Loucy (cell line): ENCODE results near the gene RMI2.

ENCODE experiments used
- H2AFZ ChIP-seq: fragments of 200-600 bp; sonication (generic); 2 replicates; pipeline ENCODE4 v1.6.0; 2016; ENCODE audit warnings: antibody characterized with exemption, mild to moderate bottlenecking, low read length, moderate library complexity
- H3F3A ChIP-seq: fragments of 200-600 bp; 2 replicates; pipeline ENCODE4 v1.6.0; 2016; ENCODE audit warnings: antibody characterized with exemption, low read depth, mild to moderate bottlenecking
- H3K27me3 ChIP-seq: fragments of 200-600 bp; sonication (generic); 2 replicates; pipeline ENCODE4 v1.6.1; 2014; ENCODE audit warnings: low read length, mild to moderate bottlenecking; ENCODE audit not compliant: insufficient read depth, poor library complexity, severe bottlenecking
- H3K36me3 ChIP-seq: fragments of 200-600 bp; sonication (generic); 2 replicates; pipeline ENCODE4 v1.6.1; 2016; ENCODE audit warnings: low read length; ENCODE audit not compliant: insufficient read depth
- H3K4me1 ChIP-seq: fragments of 200-600 bp; sonication (generic); 2 replicates; pipeline ENCODE4 v1.5.1; 2014; ENCODE audit warnings: low read length, mild to moderate bottlenecking; ENCODE audit not compliant: insufficient read depth, poor library complexity, severe bottlenecking
- H3K4me2 ChIP-seq: fragments of 200-600 bp; sonication (generic); 2 replicates; pipeline ENCODE4 v1.6.0; 2014; ENCODE audit warnings: antibody characterized with exemption, low read length, low read depth, mild to moderate bottlenecking; ENCODE audit not compliant: poor library complexity, severe bottlenecking
- H3K4me3 ChIP-seq: fragments of 200-600 bp; sonication (generic); 2 replicates; pipeline ENCODE4 v1.5.1; 2014; ENCODE audit warnings: low read length, mild to moderate bottlenecking, mixed read lengths; ENCODE audit not compliant: poor library complexity, severe bottlenecking
- H3K79me2 ChIP-seq: fragments of 200-600 bp; sonication (generic); 2 replicates; pipeline ENCODE4 v1.6.1; 2014; ENCODE audit warnings: low read length; ENCODE audit not compliant: insufficient read depth
- H3K9ac ChIP-seq: fragments of 200-600 bp; sonication (generic); 2 replicates; pipeline ENCODE4 v1.6.0; 2014; ENCODE audit warnings: mild to moderate bottlenecking, low read depth, low read length, moderate library complexity; ENCODE audit not compliant: poor library complexity, severe bottlenecking
- H3K9me2 ChIP-seq: fragments of 200-600 bp; sonication (generic); replicated peaks from 2 replicates; pipeline ENCODE4 v1.6.1; 2016; ENCODE audit warnings: low read depth, low read length, mixed read lengths
- H3K9me3 ChIP-seq: fragments of 200-600 bp; sonication (generic); 2 replicates; pipeline ENCODE4 v1.6.1; 2014; ENCODE audit warnings: mild to moderate bottlenecking, antibody characterized with exemption, low read length, low read depth; ENCODE audit not compliant: insufficient read depth
- H4K20me1 ChIP-seq: fragments of 200-600 bp; sonication (generic); 2 replicates; pipeline ENCODE4 v1.6.0; 2014; ENCODE audit warnings: antibody characterized with exemption, low read length, mild to moderate bottlenecking; ENCODE audit not compliant: insufficient read depth, poor library complexity, severe bottlenecking
- EZH2phosphoT487 ChIP-seq: fragments of 200-600 bp; IDR thresholded peaks from 2 replicates; pipeline ENCODE4 v1.6.1; 2018; ENCODE audit warnings: antibody characterized with exemption, mild to moderate bottlenecking, moderate library complexity, borderline replicate concordance
- TF ChIP-seq, protein P1 (sequence below): fragments of 200-600 bp; sonication (generic); conservative IDR thresholded peaks from 2 replicates; pipeline ENCODE4 v1.5.1; 2014; ENCODE audit warnings: mild to moderate bottlenecking, antibody characterized with exemption, low read length

The RMI2 gene

DNA sequence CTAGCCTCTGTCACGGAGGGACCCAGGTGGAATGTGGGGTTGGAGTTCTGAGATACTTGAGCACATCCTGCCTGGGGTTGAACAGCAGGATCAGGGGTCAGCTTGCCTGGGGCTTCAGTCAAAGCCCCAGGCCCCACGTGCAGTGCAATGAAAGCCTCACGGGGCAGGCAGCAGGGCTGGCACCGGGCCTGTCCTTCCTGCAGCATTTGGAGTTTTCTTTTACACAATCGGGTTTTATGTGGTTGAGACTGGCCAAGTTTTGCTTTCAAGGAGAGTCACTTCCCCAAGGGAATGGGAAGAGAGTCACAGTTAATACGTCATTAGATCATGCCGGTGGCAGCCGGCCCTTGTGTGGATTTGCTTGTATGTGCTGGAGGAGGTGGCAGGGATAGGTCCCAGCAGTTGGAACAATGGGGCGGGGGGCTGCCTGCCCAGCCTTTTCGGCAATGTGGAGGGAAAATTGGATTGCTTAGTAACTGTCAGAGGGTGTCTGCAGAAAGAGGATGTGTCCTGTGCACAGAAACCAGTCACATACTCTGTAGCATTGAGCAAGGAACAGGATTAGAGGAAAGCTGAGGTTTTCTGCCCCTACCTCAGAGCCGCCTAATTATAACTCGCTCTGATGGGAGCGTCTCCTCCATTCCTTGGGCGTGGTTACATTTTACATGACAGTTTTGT lies 4.5 kb downstream of the RMI2 start:
- H3K9me3 ChIP-seq, result no peaks in the 10 kb centered on the region
- H3K27me3 ChIP-seq, result no peaks in the 10 kb centered on the region
- peaks cover 30% of the 10 kb centered on the region for H3K4me1 ChIP-seq
- H3K36me3 ChIP-seq, result no peaks in the 10 kb centered on the region
- H3K9ac ChIP-seq, result no peak overlapping the region
- no peaks in the 10 kb centered on the region for H4K20me1 ChIP-seq
- H3K4me2 ChIP-seq, result peak overlapping the region; percentile 57
- no peak for TF ChIP-seq EZH2phosphoT487
- TF ChIP-seq, protein P1, sequence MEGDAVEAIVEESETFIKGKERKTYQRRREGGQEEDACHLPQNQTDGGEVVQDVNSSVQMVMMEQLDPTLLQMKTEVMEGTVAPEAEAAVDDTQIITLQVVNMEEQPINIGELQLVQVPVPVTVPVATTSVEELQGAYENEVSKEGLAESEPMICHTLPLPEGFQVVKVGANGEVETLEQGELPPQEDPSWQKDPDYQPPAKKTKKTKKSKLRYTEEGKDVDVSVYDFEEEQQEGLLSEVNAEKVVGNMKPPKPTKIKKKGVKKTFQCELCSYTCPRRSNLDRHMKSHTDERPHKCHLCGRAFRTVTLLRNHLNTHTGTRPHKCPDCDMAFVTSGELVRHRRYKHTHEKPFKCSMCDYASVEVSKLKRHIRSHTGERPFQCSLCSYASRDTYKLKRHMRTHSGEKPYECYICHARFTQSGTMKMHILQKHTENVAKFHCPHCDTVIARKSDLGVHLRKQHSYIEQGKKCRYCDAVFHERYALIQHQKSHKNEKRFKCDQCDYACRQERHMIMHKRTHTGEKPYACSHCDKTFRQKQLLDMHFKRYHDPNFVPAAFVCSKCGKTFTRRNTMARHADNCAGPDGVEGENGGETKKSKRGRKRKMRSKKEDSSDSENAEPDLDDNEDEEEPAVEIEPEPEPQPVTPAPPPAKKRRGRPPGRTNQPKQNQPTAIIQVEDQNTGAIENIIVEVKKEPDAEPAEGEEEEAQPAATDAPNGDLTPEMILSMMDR, result no peak
- no peak overlapping the region for H2AFZ ChIP-seq
- peaks cover 56% of the 10 kb centered on the region for H3K79me2 ChIP-seq
- H3F3A ChIP-seq, result no peaks in the 10 kb centered on the region
- H3K9me2 ChIP-seq, result no peaks in the 10 kb centered on the region
- H3K4me3 ChIP-seq, result no peak overlapping the region

- H3K4me1 ChIP-seq, result peaks cover 38% of the 10 kb centered on the region
- no peaks in the 10 kb centered on the region for H3K27me3 ChIP-seq
- H3K9me3 ChIP-seq, result no peaks in the 10 kb centered on the region
- H3K36me3 ChIP-seq, result no peaks in the 10 kb centered on the region
- no peaks in the 10 kb centered on the region for H4K20me1 ChIP-seq
- H3K79me2 ChIP-seq, result peaks cover 54% of the 10 kb centered on the region
- TF ChIP-seq EZH2phosphoT487, result no peak
- TF ChIP-seq, protein P1, result no peak
- peak overlapping the region; percentile 57 for H3K4me2 ChIP-seq
- H3F3A ChIP-seq, result no peaks in the 10 kb centered on the region
- peak overlapping the region; percentile 12 for H3K9ac ChIP-seq
- H3K9me2 ChIP-seq, result no peaks in the 10 kb centered on the region
- H2AFZ ChIP-seq, result no peak overlapping the region
- H3K4me3 ChIP-seq, result no peak overlapping the region
Measured at GRCh38 chr16:11350519-11350918, 5.3 kb downstream of the RMI2 start.

DNA sequence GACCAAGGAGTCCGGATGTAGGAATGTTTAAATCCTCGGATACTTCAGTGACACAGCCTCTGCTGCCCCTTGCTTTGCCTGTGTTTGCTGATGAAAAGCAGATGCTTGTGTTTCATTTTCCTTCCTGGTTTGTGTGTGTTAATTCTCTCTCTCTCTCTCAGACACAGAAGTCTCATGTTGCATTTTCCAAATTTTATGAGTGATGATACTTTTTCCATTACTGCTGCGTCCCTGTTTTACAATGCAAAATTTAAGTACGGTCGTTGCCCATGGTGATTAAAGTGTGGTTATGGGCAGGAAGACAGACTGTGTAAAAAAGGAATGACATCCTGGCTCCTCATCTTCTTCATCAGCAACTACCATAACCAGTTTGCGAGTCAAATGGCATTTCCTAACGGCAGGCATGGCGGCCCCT lies 5.7 kb downstream of the RMI2 start:
- Histone ChIP-seq H3K9me3 (no peaks in the 10 kb centered on the region), H3K36me3 (no peaks in the 10 kb centered on the region), H3K79me2 (peaks cover 50% of the 10 kb centered on the region), H3K4me3 (no peak overlapping the region), H3K4me1 (peaks cover 40% of the 10 kb centered on the region), H3K9me2 (no peaks in the 10 kb centered on the region), H2AFZ (no peak overlapping the region), H3K9ac (peak overlapping the region; percentile 12), H4K20me1 (no peaks in the 10 kb centered on the region), H3F3A (no peaks in the 10 kb centered on the region), H3K4me2 (peak overlapping the region; percentile 57), H3K27me3 (no peaks in the 10 kb centered on the region)
- TF ChIP-seq, protein P1, result no peak
- TF ChIP-seq EZH2phosphoT487, result no peak
